ENCODE measurements around the gene CT83.

CT83 gene

GRCh38 chrX:116462822-116463221 is at the start of gene CT83:
TSS of gene CT83 (minus strand) at chrX:116462976. CDS start at chrX:116462856, 120 bp downstream.
- no peak for TF ChIP-seq CTCF (conservative IDR thresholded peaks at IDR 0.05; ENCODE audit: low read depth, low read length)
- DNase-seq (ENCODE audit: low read depth): no peak
- no peak within 1 kb of the TSS for H3K4me3 ChIP-seq (ENCODE audit: low read depth, low read length)

GRCh38 chrX:116499780-116500179 is 37.0 kb upstream of the CT83 start:
- DNase-seq (ENCODE audit: low read depth): peak; percentile 25
- H3K4me3 ChIP-seq (ENCODE audit: low read depth, low read length): no peak overlapping the region
- TF ChIP-seq CTCF (conservative IDR thresholded peaks at IDR 0.05; ENCODE audit: low read depth, low read length): no peak

- no peak overlapping the region for H3K4me3 ChIP-seq (ENCODE audit: low read depth, low read length)
- no peak for TF ChIP-seq CTCF (conservative IDR thresholded peaks at IDR 0.05; ENCODE audit: low read depth, low read length)
- DNase-seq (ENCODE audit: low read depth): no peak
Observed at GRCh38 chrX:116493271-116493670, 30.5 kb upstream of the CT83 start.

- no peak overlapping the region for H3K4me3 ChIP-seq (ENCODE audit: low read depth, low read length)
- TF ChIP-seq CTCF (conservative IDR thresholded peaks at IDR 0.05; ENCODE audit: low read depth, low read length): no peak
- peak; percentile 4 for DNase-seq (ENCODE audit: low read depth)
Observed at GRCh38 chrX:116490104-116490503, 27.3 kb upstream of the CT83 start.

- DNase-seq (ENCODE audit: low read depth): no peak
- H3K4me3 ChIP-seq (ENCODE audit: low read depth, low read length): no peak overlapping the region
- TF ChIP-seq CTCF (conservative IDR thresholded peaks at IDR 0.05; ENCODE audit: low read depth, low read length): no peak
Observed at GRCh38 chrX:116480059-116480458, 17.3 kb upstream of the CT83 start.

GRCh38 chrX:116449156-116449555 is 13.6 kb downstream of the CT83 start:
- TF ChIP-seq CTCF (conservative IDR thresholded peaks at IDR 0.05; ENCODE audit: low read depth, low read length): no peak
- H3K4me3 ChIP-seq (ENCODE audit: low read depth, low read length): no peak overlapping the region
- DNase-seq (ENCODE audit: low read depth): peak; percentile 1

GRCh38 chrX:116436358-116436816 is 26.4 kb downstream of the CT83 start, which contains the start of gene SLC6A14:
TSS of gene SLC6A14 (plus strand) at chrX:116436606. CDS start at chrX:116436710, 104 bp downstream.
- TF ChIP-seq CTCF (conservative IDR thresholded peaks at IDR 0.05; ENCODE audit: low read depth, low read length): no peak
- no peak for DNase-seq (ENCODE audit: low read depth)
- H3K4me3 ChIP-seq (ENCODE audit: low read depth, low read length): no peak within 1 kb of the TSS

Data from choroid plexus epithelial cell (primary cell).